GM19025 (cell line): Measurements from ENCODE around the gene PTPRD.

ENCODE experiments used
- ATAC-seq: cut with Tn5 transposase; IDR thresholded peaks from one replicate; pipeline ENCODE4 v1.9.1; 2021; ENCODE audit warnings: mild to moderate bottlenecking, low read depth, moderate library complexity; ENCODE audit not compliant: unreplicated experiment

The PTPRD gene

DNA sequence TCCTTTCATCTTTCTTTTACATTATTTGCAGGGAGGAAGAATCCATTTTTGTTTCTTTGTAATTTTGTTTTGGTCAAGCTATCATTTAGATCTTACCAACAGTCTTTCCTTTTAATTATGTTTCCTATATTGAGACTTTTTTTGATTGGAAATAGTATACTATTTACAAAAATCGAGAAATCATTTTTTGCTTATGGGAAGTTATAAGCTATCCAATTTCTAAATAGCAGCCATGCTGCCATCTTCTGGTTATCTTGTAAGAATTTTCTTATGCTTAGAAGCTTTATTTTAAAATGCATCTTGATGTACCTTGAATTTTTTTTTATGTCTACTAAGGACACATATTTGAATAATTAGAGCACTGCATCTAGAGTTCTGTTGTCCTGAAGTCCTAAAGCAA lies 821.2 kb downstream of the PTPRD start:
- no peak for ATAC-seq

DNA sequence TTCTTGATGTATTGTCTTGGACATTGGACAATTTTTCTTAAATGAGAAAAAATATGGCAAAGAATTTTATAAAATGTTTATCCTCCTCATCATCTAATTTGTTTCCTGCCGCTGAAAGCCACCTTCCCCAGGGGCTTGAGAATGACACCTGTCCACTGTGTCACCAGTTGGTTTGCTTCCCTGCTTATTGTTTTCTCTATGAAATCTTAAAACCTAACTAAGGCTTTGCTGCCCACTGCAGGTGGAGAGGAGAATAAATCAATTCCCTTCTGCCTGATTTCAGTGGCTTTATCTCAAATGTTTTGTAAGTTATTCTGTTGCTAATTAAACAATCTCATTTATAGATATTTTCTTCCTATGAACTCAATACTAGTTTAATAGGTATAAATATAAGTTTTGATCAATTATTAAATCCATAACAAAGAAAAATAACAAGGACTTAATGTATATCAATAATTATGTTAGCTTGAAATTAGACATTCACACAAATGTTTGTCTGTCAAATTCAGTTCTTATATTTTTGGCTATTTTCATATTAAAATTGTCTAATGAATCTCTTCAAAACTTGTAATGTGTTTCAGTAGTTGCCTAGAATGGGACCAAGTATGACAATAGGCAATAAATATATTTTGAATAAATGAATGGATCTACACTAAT lies 822.5 kb downstream of the PTPRD start:
- peak; percentile 50 for ATAC-seq

DNA sequence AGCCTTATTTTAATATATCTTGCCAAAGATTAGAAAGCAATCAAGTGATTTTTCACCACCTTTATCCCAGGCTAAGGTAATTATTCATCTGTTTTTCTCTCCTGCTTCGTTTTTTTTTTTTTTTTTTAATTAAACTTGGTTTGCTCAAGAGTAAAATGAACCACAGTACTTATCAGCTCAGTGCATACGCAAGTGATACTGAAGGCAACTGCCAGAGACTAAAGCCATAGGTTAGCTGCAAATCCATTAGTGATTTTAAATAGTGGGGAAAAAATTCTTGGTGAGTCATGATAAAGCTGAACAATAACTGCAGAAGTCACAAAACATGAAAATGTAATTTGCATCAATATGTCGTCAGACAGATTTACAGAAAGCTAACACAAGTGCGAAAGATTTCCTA lies 829.1 kb downstream of the PTPRD start:
- ATAC-seq, result no peak

DNA sequence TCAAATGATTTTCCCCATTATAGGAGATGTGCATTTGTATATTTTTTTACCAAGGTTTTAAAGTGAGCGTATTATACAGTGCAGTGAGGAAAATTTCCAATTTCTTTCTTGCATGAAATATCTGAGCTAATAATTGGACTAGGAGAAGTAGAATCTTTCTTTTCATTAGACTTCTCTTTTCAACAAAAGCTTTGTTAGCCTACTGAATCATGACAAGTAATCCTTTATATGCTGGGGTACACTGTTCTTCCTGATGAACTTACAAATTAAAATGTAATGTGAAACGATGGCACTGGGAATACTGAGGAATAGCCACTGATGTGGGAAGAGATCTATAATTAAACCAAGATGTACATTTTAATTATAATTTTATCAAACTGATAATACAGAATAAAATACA lies 829.6 kb downstream of the PTPRD start:
- no peak for ATAC-seq

DNA sequence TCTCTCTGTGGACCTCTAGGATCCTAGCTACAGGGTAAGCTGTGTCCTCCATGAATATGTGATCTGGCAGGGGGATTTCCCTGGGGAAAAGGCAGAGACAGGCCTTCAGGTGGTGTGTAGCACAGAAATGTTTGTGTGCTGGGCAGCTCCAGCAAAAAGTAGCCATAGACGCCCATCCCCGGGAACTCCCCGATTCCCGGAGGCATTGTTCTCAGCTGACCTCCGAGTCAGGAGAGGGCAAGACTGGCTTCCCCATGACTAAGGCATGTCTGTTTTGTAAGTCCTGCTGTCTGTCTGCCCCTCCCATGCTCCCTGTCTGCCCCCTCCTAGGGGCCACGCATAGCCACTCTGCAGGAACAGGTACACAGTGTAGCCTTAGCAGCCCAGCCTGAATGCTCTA lies 834.5 kb downstream of the PTPRD start:
- ATAC-seq, result no peak

DNA sequence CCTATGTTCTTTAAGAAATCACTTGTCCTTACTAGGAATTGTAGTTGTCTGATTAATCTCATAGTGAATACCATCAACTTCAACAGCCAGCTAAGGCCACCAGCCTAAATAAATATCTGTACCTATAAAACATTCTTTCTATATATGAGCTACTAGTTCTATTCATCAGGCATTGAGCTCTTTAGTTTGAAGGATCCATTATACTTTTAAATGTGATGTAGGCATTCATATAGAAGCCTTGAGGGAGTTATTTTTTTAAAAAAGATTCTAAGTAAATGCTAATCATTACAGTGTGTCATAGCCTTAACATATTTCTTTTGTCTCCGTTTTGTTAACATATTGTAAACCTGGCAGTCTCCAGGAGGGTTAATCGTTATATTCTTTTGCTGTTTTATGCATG lies 838.3 kb downstream of the PTPRD start:
- ATAC-seq, result no peak

DNA sequence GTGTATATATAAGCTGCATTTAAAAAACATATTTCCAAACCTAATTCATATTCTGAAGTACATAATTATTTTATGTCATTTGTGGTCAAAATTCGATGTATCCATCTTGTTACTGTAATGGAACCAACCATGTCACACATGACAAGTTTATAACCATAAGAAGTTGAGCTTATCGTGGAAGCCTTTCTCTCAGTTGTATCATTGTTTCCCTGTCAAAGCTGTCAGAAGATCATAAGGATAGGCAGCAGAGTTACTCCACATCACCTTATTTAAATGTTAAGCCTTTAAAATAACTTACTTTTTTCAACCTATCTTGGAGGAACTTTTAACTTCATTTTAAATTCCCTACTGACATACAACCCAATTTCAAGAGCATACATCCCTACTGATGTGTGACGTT lies 841.5 kb downstream of the PTPRD start:
- ATAC-seq, result no peak

DNA sequence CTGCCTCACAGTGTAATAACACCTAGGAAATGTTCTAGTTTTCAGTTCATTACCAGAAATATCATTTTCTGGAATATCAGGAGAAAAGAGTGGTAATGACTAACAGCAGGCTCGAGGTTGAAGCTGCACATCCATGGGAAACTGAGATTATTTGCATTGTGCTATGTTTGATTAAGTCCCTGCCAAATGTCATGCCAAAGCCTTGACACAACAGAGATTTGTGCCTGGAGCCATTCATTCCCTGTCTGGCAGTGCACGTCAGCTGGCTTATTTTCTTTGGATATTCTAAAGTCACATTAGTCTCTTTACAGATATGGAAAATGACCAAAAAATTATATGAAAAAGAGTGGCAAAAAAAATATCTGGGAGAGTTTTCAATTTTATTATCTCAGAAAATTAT lies 848.0 kb downstream of the PTPRD start:
- ATAC-seq, result no peak

DNA sequence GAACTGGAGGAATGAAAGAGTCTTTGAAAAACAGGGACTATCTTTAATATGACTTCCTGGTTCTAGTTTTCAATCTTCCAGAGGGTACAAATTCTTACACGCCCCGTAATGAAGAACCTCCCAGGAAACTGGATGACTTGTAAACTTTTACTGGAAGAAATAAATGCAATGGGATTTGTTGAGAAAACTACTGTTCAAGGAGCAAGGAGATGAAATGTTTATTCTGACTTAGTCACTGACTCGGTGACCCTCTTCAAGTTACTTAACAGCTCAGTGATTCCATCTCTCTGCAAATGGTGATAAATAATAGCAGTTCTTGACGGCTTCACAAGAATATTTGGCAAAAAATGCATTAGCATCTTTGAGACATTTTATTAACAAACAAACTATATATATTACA lies 858.6 kb downstream of the PTPRD start:
- no peak for ATAC-seq

DNA sequence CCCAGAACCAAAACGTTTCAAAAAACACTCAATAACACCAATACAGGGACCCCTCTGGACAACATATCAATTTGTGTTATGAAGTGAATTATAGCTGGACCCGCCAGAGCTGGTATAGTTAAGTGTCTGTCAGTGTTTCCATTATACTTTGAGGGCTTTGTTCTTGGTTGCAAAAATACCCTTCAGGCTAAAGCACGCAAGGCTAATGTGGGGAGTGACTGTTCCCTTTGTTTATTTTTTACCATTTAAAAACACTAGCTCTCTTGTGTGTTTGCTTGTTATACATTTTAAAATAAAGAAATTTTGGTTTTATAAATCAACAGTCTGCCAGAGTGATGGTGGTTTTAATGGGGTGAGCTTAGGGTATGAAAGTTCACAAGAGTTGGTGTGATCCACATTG lies 859.5 kb downstream of the PTPRD start:
- ATAC-seq, result no peak

DNA sequence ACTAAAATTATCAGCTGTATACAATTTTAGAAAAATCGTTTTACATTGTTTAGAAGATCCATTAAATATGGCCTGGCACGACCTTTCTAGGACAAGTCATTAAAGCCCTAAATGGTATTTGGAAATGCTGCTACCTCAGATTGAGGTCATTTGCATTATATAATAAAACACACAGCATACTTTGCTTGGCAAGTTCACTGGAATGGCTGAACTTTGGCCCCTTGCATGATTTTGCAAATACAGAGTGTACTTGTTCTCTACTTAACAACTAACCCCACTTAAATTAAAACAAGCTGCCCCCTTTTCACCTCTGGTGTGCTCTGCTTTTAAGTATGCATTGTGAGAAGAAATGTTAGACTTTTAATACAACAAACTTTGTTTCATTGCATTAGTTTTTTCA lies 860.1 kb downstream of the PTPRD start:
- no peak for ATAC-seq

DNA sequence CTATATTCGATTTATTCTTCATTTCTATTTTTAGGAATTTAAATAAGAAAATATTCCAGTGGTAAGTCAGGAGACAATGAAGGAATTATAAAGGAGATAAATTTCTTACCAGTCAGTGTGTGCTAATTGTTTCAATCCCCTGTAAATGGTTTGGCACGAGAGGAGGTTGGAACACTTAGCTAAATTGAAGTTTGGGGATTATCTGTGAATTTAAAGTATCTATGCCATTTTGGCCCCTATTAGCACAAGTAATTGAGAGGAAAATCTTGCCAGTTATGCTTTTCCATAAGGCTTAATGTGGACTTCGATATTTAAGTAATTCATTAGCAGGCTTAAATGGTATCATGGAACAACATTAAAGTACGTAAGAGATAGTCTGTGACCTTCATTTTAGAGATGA lies 860.8 kb downstream of the PTPRD start:
- ATAC-seq, result no peak

DNA sequence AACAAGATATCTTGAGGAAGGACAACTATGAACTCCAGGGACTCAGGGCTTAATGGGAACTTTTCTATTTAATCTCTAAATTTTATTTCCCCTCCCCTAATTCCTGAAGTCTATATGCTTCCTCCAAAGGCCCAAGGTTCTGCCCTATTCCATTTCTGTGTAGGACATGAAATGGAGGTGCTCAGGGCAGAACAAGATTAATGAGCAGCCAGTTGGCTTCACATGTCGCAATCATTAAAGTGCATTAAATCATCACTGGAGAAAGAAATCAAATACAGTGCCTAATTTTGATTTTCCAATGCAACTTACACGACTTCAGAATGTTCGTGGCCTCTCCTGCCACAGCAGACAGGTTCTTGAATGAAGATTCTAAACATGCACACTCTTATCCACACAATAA lies 862.1 kb downstream of the PTPRD start:
- ATAC-seq, result no peak

DNA sequence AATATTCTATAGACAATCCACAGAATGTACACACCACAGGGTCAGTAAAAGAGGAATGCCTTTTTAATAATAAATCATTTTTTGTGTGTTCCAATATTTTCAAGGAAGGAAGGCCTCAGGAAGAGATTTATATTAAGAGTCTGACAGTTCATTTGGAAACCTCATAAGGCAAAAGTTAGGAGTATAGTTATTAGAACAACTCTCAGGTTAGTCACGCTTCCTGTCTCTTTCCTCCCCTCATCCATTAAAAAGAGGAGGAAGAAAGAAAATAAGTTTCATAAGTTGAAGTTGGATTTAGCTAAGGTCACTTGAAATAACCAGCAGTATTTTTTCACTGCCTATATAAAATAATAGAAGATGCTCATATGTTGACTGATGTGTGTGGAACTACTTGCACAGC lies 863.2 kb downstream of the PTPRD start:
- ATAC-seq, result no peak

DNA sequence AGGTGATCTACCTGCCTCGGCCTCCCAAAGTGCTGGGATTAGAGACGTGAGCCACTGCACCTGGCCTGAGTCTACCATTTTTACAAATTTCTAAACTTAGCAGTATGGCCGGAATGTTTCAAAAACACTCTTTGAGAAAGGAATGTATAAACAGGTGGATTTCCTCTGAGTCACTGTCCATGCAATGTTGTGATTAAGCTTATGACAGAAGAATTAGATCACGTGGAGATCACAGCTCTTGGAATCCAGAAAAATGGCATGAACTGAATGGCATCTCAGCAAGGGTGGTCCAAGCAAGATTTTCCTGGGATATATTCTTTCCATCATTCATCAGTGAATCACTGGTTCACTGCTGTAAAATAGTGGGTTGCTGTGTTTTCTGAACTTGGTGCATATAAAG lies 865.0 kb downstream of the PTPRD start:
- ATAC-seq, result no peak

DNA sequence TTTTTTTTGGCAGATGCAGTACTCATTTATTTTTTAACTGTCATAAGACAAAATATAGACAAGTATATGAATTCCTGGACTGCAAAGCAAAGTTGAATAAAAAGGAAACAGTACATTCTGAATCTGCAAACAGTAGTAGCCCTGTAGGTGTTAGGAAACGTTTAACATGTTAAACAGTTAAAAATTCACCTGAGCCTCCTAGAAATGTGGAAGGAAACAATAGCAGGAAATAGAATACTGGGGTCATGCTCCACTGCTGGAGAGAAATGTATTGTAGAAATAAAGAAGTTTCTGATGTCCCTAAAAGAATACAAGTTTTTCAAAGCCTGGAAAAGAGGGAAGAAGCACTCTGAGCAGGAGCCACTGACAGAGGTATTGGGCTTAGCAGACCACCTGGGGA lies 866.0 kb downstream of the PTPRD start:
- no peak for ATAC-seq

DNA sequence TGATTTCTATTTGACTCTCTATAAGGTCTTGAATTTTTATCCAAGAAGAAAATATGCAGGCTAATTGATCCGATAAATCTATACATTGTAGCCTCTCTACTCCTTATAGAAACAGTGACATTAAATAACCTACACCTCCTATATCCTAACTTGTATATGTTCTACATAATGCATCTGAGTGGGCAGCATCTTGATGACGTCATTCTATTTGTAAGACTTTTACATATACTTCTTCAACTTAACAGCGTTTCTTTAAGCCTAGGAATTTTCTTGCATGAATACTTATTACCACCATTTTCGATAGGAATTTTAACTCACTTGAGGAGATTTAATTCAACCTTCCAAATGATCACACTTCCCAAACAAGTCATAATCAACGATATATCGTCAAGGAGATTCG lies 869.0 kb downstream of the PTPRD start:
- ATAC-seq, result no peak

DNA sequence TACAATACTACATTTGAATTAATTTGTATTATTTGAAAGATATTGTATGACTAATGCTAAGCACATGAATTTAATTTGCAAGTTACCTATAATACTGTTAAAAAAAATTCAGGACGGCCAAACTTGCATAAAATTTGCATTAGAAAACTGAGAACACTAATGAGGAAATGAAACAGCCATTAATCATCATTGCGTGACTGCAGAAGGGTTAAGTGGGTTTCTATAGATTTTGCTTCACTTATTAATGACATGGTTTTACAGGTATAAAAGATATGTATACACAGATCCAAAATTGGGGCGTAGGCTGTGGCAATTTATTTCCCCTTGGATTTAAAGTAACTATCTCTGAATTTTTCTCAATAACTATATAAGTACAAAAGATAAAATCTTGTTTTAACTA lies 882.6 kb downstream of the PTPRD start:
- ATAC-seq, result no peak

DNA sequence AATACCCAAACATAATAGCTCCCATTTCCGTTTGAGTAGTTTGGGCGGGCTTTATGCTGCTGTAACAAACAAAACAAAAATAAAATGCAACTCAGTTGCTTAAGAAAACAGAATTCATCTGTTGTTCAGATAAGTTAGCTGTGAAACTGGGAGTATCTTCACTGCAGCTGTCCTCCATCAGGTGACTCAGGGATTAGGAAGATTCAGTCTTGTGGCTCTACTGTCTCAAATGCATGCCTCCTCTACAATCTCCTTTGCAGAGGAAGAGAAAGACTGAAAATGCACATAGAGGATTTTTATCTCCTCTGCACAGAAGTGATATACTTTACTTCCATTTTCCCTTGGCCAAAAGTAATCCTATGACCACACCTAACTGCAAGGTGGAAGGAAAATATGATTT lies 883.7 kb downstream of the PTPRD start:
- ATAC-seq, result no peak

DNA sequence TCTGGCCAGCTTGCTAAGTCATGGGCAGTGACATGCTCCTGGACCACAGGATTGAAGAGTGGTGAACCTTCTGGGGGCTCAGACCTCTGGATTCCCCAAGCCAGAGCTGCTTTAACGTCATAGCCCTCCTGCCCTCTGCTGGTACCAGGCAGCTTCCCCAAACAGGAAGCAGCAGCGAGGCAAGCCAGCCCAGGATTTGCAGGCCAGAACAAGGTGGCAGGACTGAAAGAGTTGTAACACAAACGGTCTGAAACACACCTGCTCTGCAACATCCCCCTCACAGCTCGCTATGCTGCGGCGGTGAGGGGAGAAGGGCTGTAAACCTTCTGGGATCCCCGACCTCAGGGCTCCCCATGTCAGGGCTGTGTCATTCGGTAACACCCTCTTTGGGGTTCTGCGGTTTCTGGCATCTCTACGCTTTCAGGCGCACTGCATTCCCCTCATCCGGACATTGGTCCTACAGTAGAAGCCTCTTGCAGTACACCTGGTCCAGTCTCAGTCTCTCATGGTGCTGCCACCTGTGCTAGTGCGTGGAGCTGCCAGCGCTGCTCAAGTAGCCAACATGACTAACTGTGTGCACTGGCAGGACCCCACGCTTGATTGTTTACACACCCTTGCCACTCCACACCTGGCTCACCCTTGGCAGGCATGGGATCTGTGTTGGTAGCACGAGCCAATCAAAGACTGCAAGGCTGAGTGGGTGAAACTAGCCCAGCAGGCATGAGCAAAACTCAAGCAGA lies 893.3 kb downstream of the PTPRD start:
- no peak for ATAC-seq

DNA sequence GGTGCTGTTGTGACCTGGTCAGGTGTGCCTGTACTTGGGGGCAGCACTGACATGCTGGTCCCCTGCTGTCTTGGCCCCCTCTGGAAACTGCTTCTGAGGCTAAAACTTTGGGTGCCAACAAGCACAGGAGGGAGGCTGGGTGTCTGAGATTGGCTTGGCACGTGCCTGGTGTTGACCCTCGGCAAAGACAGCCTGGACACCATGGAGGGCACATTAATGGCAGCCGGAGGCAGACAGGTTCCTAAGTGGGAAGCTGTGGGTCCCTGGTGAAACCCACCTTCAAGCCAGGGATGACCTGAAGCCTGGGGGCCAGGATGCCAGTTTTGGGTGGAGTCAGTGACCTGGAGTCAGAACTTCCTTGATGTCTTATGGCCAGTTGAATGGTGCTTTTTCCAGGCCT lies 894.1 kb downstream of the PTPRD start:
- no peak for ATAC-seq

DNA sequence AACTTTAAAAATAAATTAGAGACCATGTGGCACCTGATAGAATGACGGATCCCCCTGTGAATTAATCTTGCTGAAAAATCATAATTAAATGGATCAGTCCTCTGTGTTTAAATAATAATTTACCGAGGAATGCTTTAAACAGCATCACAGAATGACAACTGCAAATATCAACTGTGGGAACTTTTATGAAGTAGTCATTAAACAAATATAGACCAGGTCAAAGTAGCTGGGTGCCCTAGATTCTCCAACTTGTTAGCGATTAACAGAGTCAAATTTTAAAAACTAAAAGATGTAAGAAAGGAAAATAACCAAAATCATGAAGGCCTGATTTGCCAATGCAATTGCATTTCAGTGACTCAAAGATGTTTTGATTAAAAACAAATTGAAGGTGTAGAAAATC lies 933.4 kb downstream of the PTPRD start:
- no peak for ATAC-seq

DNA sequence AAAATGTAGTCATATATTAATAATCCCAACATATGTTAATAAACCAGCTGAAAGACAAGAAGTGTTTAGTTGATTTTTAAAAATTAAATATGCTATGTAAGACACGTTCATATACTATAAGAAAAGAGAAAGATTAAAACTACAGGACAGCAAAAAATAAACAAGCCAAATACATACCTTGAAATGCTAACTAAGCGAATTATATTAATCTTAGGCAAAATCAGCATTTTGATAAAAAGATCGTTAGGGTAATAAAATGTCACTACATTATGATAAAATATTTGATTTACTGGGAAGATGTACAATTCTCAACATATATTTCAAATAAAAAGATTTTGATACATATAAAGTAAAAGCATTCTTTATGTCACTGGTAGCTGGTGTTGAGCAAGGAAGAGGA lies 938.3 kb downstream of the PTPRD start:
- no peak for ATAC-seq
